Activated CD4-positive, CD25-positive, alpha-beta regulatory T cell treated with anti-CD3 and anti-CD28 coated beads, Interleukin-2, amount 50 U/mL, for 72 hours (primary cell): ENCODE data around the gene TRIM44.
"Not testable (repeated sequence)": the region's sequence is repeated elsewhere in the genome, so short reads cannot be mapped to it uniquely, and the experiment has no call there.

ENCODE experiments used
- DNase-seq: peaks from one replicate; pipeline ENCODE4 v3.0.0; 2021

Gene TRIM44

GRCh38 chr11:35826949-35827348 is 164.4 kb downstream of the TRIM44 start:
- DNase-seq: no peak

- DNase-seq: no peak
Measured at GRCh38 chr11:35836205-35836604, 173.6 kb downstream of the TRIM44 start.

- no peak for DNase-seq
Measured at GRCh38 chr11:35838071-35838470, 175.5 kb downstream of the TRIM44 start.

GRCh38 chr11:35838697-35839367 is 176.3 kb downstream of the TRIM44 start:
- DNase-seq: not testable (repeated sequence)

- no peak for DNase-seq
Measured at GRCh38 chr11:35839368-35840161, 177.0 kb downstream of the TRIM44 start.

- no peak for DNase-seq
Measured at GRCh38 chr11:35841733-35842132, 179.2 kb downstream of the TRIM44 start.

- DNase-seq: no peak
Measured at GRCh38 chr11:35842958-35843357, 180.4 kb downstream of the TRIM44 start.

- DNase-seq: no peak
Measured at GRCh38 chr11:35844579-35844978, 182.0 kb downstream of the TRIM44 start.

GRCh38 chr11:35845860-35846259 is 183.3 kb downstream of the TRIM44 start:
- no peak for DNase-seq

GRCh38 chr11:35846874-35847273 is 184.3 kb downstream of the TRIM44 start:
- no peak for DNase-seq

- DNase-seq: no peak
Measured at GRCh38 chr11:35847473-35847872, 184.9 kb downstream of the TRIM44 start.

GRCh38 chr11:35848616-35849015 is 186.0 kb downstream of the TRIM44 start:
- DNase-seq: no peak

- no peak for DNase-seq
Measured at GRCh38 chr11:35850191-35850590, 187.6 kb downstream of the TRIM44 start.

- no peak for DNase-seq
Measured at GRCh38 chr11:35851342-35851741, 188.8 kb downstream of the TRIM44 start.

- no peak for DNase-seq
Measured at GRCh38 chr11:35852056-35852455, 189.5 kb downstream of the TRIM44 start.

- no peak for DNase-seq
Measured at GRCh38 chr11:35853971-35854370, 191.4 kb downstream of the TRIM44 start.

- no peak for DNase-seq
Measured at GRCh38 chr11:35855671-35856070, 193.1 kb downstream of the TRIM44 start.

GRCh38 chr11:35856259-35856658 is 193.7 kb downstream of the TRIM44 start:
- no peak for DNase-seq

- no peak for DNase-seq
Measured at GRCh38 chr11:35856756-35857155, 194.2 kb downstream of the TRIM44 start.

GRCh38 chr11:35857922-35858321 is 195.3 kb downstream of the TRIM44 start:
- no peak for DNase-seq

GRCh38 chr11:35859301-35859700 is 196.7 kb downstream of the TRIM44 start:
- no peak for DNase-seq

GRCh38 chr11:35860194-35860593 is 197.6 kb downstream of the TRIM44 start:
- DNase-seq: not testable (repeated sequence)

GRCh38 chr11:35861191-35861590 is 198.6 kb downstream of the TRIM44 start:
- DNase-seq: no peak

- DNase-seq: no peak
Measured at GRCh38 chr11:35862666-35863065, 200.1 kb downstream of the TRIM44 start.

GRCh38 chr11:35864131-35864530 is 201.6 kb downstream of the TRIM44 start:
- DNase-seq: no peak
